ENCODE results near the gene UBC.

Gene UBC

DNA sequence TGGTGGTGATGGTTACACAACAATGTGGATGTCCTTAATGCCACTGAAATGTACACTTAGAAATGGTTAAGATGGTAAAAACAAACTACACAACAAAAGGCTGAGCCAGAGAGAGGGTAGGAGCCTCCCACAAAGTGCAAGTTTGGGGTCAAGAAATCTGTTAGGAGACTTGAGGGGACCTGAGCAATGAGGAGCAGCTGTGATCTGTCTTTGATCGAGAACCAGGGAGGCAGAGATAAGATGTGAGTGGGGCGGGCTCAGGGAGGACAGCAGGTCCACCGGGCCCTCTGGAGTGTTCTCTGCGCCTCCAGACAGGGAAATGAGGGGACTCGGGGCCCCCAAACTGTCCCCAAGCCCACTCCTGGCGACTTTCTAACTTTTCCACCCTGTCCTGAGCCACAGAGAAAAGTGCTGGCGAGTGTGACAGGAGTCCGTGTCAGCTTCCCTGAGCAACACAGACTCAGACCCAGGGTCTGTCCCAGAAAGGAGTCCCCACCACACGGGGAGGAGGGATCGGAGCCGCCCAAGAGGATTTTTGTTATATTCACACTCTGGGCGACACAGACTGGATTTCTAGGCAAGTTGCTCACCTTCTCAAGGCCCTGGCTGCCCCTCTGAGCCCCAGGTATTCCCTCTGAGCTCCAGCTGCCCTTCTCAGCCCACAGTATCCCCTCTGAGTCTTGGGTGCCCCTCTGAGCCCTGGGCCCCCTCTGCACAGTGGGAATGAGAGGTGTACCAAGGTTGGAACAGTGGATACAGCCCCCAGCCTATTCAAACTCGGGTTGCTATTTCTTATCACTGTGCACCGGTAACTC is 39.3 kb downstream of the UBC start:
- Histone ChIP-seq H3K4me3 (no peak overlapping the region), H3K9ac (ENCODE audit: insufficient read length) (no peak overlapping the region), H3K27ac (no peak overlapping the region), H3K36me3 (ENCODE audit: insufficient read depth, low read length) (no peaks in the 10 kb centered on the region), H3K9me3 (ENCODE audit: low read depth, low read length) (no peaks in the 10 kb centered on the region)
- TF ChIP-seq EZH2 (IDR thresholded peaks at IDR 0.05), result no peak
- no peak for TF ChIP-seq POLR2AphosphoS5 (IDR thresholded peaks at IDR 0.05; ENCODE audit: borderline replicate concordance, low read depth, low read length)
- no peak for TF ChIP-seq FOXP2 (optimal IDR thresholded peaks at IDR 0.05; ENCODE audit: control extremely low read depth, extremely low read length, insufficient read depth)
- no peak for DNase-seq (ENCODE audit: low read depth, low spot score)

DNA sequence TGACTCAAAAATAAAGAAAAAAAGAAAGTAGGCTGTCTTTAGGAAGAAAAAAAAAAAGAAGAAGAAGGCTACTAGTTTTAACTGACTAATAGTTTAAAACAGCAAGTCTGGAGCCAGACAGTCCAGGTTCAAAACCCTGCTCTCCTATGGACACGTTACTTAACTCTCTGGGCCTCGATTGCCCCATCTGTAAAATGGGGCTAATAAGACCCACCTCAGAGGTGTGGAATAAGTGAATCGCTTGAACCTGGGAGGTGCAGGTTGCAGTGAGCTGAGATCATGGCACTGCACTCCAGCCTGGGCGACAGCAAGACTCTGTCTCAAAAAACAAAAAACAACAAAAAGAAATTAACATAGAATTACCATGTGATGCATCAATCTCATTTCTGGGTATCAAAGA is 40.3 kb downstream of the UBC start:
- no peak overlapping the region for H3K9ac ChIP-seq (ENCODE audit: insufficient read length)
- H3K27ac ChIP-seq, result no peak overlapping the region
- no peaks in the 10 kb centered on the region for H3K36me3 ChIP-seq (ENCODE audit: insufficient read depth, low read length)
- H3K4me3 ChIP-seq, result no peak overlapping the region
- DNase-seq (ENCODE audit: low read depth, low spot score), result no peak
- H3K9me3 ChIP-seq (ENCODE audit: low read depth, low read length), result no peaks in the 10 kb centered on the region
- no peak for TF ChIP-seq EZH2 (IDR thresholded peaks at IDR 0.05)
- no peak for TF ChIP-seq POLR2AphosphoS5 (IDR thresholded peaks at IDR 0.05; ENCODE audit: borderline replicate concordance, low read depth, low read length)
- no peak for TF ChIP-seq FOXP2 (optimal IDR thresholded peaks at IDR 0.05; ENCODE audit: control extremely low read depth, extremely low read length, insufficient read depth)

DNA sequence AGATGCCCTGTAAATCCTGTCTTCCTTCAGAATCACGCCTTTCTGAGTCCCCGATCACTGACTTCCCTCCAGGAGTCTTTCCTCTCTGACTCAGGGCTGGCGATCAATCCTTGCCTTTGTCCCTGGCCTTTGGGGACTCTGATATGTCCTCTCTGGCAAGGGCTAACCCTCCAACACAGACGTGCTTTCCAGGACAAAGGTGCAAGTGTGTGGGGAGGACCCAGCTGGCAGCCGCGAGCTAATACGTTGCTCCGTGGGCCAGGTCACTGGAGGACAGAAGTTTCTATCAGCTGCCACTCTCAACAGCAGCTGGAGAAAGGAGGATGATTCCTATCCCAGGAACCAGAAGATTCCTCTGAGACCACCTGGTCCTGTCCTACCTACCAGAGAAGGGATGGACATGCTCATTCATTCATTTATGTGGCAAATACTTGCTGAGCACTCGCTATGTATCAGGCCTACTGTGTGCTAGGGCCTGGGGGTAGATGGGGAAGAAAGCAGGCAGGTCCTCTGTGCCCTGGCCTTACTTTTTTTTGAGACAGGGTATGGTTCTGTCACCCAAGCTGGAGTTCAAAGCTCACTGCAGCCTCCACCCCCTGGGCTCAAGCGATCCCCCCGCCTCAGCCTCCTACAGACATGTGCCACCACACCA is 42.3 kb downstream of the UBC start:
- H3K27ac ChIP-seq, result no peak overlapping the region
- no peak overlapping the region for H3K9ac ChIP-seq (ENCODE audit: insufficient read length)
- TF ChIP-seq FOXP2 (optimal IDR thresholded peaks at IDR 0.05; ENCODE audit: control extremely low read depth, extremely low read length, insufficient read depth), result no peak
- TF ChIP-seq EZH2 (IDR thresholded peaks at IDR 0.05), result no peak
- no peak for TF ChIP-seq POLR2AphosphoS5 (IDR thresholded peaks at IDR 0.05; ENCODE audit: borderline replicate concordance, low read depth, low read length)
- no peaks in the 10 kb centered on the region for H3K36me3 ChIP-seq (ENCODE audit: insufficient read depth, low read length)
- H3K9me3 ChIP-seq (ENCODE audit: low read depth, low read length), result no peaks in the 10 kb centered on the region
- no peak for DNase-seq (ENCODE audit: low read depth, low spot score)
- no peak overlapping the region for H3K4me3 ChIP-seq

DNA sequence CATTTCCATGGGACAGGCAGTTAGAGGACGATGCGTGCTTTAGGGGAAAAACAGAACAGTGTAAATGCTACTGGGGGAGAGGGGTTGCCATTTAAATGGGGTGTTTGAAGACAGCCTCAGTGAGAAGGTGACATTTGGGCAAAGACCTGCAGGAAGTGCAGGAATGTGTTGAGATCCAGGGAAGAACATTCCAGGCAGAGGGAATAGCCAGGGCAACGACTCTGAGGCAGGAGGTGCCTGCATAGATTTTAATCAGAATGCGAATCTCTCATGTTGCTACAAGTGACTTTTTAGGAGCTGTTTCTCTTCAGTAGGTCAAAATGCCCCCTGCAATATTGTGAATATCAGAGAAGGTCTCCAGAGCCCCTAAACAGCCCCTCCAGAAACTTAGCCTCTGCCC is 43.2 kb downstream of the UBC start:
- no peak overlapping the region for H3K4me3 ChIP-seq
- TF ChIP-seq FOXP2 (optimal IDR thresholded peaks at IDR 0.05; ENCODE audit: control extremely low read depth, extremely low read length, insufficient read depth) (no peak), EZH2 (IDR thresholded peaks at IDR 0.05) (no peak), POLR2AphosphoS5 (IDR thresholded peaks at IDR 0.05; ENCODE audit: borderline replicate concordance, low read depth, low read length) (no peak)
- H3K9ac ChIP-seq (ENCODE audit: insufficient read length), result no peak overlapping the region
- no peak for DNase-seq (ENCODE audit: low read depth, low spot score)
- H3K9me3 ChIP-seq (ENCODE audit: low read depth, low read length), result no peaks in the 10 kb centered on the region
- H3K36me3 ChIP-seq (ENCODE audit: insufficient read depth, low read length), result no peaks in the 10 kb centered on the region
- H3K27ac ChIP-seq, result no peak overlapping the region

DNA sequence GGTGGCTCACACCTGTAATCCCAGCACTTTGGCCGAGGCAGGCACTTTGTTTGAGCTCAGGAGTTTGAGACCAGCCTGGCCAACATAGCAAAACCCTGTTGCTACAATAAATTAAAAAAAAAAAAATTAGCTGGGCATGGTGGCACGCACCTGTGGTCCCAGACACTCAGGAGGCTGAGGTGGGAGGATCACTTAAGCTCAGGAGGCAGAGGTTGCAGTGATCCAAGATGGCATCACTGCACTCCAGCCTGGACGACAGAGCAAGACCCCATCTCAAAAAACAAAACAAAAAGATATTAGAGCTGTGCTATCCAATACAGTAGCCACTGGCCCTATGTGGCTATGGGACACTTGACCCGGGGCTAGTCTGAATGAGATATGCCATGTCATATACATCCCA is 43.9 kb downstream of the UBC start:
- TF ChIP-seq POLR2AphosphoS5 (IDR thresholded peaks at IDR 0.05; ENCODE audit: borderline replicate concordance, low read depth, low read length) (no peak), FOXP2 (optimal IDR thresholded peaks at IDR 0.05; ENCODE audit: control extremely low read depth, extremely low read length, insufficient read depth) (no peak), EZH2 (IDR thresholded peaks at IDR 0.05) (no peak)
- no peaks in the 10 kb centered on the region for H3K36me3 ChIP-seq (ENCODE audit: insufficient read depth, low read length)
- no peak for DNase-seq (ENCODE audit: low read depth, low spot score)
- H3K9me3 ChIP-seq (ENCODE audit: low read depth, low read length), result no peaks in the 10 kb centered on the region
- no peak overlapping the region for H3K4me3 ChIP-seq
- no peak overlapping the region for H3K27ac ChIP-seq
- no peak overlapping the region for H3K9ac ChIP-seq (ENCODE audit: insufficient read length)

DNA sequence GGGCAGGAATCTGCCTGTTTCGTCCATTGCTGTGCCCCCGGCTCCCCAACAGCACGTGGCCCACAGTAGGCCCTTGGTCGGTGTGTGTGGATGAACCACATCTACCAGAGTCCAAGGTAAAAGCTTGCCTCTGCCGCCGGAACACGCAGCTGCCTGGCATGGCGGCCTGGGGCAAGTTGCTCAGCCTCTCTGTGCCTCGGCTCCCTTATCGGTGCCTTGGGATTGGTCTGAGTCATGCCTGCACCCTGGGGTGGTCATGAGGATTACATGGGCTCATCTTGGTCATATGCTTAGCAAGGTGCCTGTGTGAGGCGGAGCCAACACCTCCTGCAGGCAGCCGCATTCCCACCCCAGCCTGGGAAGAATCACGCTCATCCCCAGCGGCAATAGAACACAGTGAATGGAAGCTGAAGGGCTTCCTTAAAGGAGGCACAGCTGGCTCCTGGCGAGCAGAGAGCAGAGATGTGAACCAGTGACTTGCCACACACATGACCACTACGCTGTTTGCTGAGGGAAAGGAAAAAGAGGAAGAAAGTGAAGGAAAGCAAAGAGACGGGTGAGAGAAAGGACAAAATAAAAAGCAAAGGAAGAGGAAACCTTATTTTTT is 45.3 kb downstream of the UBC start:
- TF ChIP-seq EZH2 (IDR thresholded peaks at IDR 0.05) (no peak), FOXP2 (optimal IDR thresholded peaks at IDR 0.05; ENCODE audit: control extremely low read depth, extremely low read length, insufficient read depth) (no peak), POLR2AphosphoS5 (IDR thresholded peaks at IDR 0.05; ENCODE audit: borderline replicate concordance, low read depth, low read length) (no peak)
- DNase-seq (ENCODE audit: low read depth, low spot score), result no peak
- H3K27ac ChIP-seq, result no peak overlapping the region
- no peaks in the 10 kb centered on the region for H3K9me3 ChIP-seq (ENCODE audit: low read depth, low read length)
- no peaks in the 10 kb centered on the region for H3K36me3 ChIP-seq (ENCODE audit: insufficient read depth, low read length)
- H3K4me3 ChIP-seq, result no peak overlapping the region
- no peak overlapping the region for H3K9ac ChIP-seq (ENCODE audit: insufficient read length)

DNA sequence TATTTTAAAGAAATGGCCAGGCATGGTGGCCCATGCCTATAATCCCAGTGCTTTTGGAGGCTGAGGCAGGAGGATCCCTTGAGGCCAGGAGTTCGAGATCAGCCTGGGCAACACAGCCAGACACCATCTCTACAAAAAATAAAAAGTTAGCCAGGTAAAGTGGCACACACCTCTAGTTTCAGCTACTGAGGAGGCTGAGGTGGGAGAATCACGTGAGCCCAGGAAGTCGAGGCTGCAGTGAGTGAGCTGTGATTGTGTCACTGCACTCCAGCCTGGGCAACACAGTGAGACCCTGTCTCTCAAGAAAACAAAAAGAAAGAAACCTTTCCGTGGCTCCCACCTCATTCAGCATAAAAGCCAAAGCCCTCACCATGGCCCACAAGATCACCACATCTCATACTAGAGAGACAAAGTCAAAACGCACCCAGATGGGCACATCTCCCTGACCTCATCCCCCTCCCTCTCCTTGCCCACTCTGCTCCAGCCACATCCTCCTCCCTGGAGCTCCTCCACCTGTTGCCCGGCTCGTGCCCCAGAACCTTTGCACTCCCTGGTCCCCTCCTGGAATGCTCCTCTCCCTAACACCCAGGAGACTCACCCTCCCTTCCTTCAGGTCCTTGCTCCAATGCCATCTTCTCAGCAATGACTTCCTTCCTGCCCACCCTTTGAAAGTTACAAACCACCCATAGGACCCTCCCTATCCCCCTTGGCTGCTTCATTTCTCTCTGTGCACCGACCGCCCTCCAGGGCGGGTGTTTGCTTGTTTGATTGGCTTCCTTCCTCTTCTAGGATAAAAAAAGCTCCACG is 46.0 kb downstream of the UBC start:
- Histone ChIP-seq H3K36me3 (ENCODE audit: insufficient read depth, low read length) (no peaks in the 10 kb centered on the region), H3K4me3 (no peak overlapping the region), H3K9me3 (ENCODE audit: low read depth, low read length) (no peaks in the 10 kb centered on the region), H3K9ac (ENCODE audit: insufficient read length) (no peak overlapping the region), H3K27ac (no peak overlapping the region)
- DNase-seq (ENCODE audit: low read depth, low spot score), result no peak
- TF ChIP-seq EZH2 (IDR thresholded peaks at IDR 0.05) (no peak), POLR2AphosphoS5 (IDR thresholded peaks at IDR 0.05; ENCODE audit: borderline replicate concordance, low read depth, low read length) (no peak), FOXP2 (optimal IDR thresholded peaks at IDR 0.05; ENCODE audit: control extremely low read depth, extremely low read length, insufficient read depth) (no peak)
